Stimulated activated CD4-positive, alpha-beta T cell treated with anti-CD3 and anti-CD28 coated beads, Interleukin-1b, Interleukin-23, amount 100 ng/mL, for 1 hour (primary cell): ENCODE data around the gene PROSER3.
"Not testable (repeated sequence)": the region's sequence is repeated elsewhere in the genome, so short reads cannot be mapped to it uniquely, and the experiment has no call there.

Experiments used
- DNase-seq, 2 donors: peaks; one replicate each; pipeline ENCODE4 v3.0.0-alpha.2; 2020; ENCODE audit warnings: low read depth in 2 of 2

Gene PROSER3

DNA sequence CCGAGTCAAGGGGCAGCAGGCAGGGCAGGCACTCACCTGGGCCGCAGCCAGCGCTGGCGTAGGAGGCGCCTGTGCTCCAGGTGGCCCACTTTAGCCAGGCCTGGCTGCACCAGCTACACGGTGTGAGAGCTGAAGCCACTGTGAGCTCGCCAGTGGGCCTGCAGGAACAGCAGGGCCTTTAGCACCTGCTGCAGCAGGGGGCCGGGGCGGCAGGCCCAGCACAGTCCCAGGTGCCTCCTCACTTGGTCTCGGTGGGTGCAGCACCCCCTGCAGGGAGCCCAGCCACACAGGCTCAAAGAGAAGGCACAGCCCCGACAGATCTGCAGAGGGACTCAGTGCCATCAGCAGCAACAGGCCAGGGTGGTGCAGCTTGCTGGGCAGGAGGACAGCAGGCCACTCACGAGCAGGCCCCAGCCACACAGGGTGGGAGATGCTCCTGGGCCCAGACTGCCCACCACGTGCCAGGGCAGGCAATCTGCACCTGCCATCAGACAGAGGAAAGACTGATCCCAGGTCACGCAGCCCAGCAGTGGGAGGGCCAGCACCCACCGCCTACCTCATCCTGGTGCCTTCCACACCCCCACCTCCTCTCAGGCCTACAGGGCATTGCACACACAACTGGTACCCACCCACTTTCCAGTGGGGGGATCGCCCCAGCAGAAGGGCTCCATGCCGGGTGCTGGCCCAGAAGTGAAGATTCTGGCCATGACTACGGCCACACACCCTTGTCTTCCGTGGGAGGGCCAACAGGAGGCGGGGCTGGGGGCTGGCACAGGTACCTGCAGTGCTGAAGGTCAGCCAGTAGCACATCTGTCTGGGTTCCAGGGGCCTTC is 33.2 kb downstream of the PROSER3 start:
- DNase-seq, result no peak

GRCh38 chr19:35791814-35792279 is 33.9 kb downstream of the PROSER3 start:
- no peak for DNase-seq

GRCh38 chr19:35792312-35792711 is 34.3 kb downstream of the PROSER3 start:
- no peak for DNase-seq

GRCh38 chr19:35792888-35793287 is 34.9 kb downstream of the PROSER3 start:
- no peak for DNase-seq

DNA sequence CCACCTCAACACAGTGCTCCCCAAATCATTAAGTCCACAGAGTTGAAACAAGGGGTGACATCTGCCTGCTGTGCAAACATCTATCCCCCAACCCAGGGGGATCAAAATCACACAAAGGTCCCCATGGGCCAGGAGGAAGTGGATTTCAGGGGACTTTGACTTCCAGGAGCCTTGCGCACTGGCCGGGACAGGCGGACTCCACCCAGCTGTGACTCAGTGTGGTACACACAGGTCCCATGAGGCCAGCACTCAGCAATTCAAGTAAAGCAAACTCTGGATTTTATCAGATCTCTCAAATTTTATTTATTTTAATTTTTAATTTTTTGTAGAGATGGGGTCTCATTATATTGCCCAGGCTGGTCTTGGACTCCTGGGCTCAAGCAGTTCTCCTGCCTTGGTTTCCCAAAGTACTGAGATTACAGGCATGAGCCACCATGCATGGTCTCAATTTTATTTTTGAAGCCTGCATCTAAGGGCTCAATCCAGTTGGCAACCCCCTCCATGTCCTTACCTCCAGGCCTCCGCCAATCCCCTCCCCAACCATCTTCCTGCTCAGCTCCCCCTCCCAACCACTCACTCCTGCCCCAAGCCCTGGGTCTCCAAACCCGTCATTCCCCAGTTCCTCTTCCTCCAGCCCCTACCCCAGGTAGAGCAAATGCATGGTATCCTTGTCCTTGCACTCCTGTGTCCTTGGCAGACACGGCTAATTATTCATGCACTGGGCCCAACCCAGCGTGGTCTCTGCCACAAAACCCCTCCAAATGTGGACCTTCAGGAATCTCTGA is 35.6 kb downstream of the PROSER3 start:
- DNase-seq, result no peak

DNA sequence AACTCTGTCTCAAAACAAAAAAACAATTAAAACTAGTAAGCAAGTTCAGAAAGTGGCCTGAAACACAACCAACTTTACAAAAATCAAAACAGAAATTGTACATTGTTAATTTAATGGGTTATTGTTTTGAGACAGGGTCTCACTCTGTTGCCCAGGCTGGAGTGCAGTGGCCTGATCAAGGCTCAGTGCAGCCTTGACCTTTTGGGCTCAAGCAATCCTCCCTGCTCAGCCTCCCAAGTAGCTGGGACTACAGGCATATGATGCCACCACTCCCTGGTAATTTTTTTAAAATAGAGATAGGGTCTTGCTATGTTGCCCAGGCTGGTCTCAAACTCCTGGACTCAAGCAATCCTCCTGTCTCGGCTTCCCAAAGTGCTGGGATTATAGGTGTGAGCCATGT is 37.6 kb downstream of the PROSER3 start:
- not testable (repeated sequence) for DNase-seq

DNA sequence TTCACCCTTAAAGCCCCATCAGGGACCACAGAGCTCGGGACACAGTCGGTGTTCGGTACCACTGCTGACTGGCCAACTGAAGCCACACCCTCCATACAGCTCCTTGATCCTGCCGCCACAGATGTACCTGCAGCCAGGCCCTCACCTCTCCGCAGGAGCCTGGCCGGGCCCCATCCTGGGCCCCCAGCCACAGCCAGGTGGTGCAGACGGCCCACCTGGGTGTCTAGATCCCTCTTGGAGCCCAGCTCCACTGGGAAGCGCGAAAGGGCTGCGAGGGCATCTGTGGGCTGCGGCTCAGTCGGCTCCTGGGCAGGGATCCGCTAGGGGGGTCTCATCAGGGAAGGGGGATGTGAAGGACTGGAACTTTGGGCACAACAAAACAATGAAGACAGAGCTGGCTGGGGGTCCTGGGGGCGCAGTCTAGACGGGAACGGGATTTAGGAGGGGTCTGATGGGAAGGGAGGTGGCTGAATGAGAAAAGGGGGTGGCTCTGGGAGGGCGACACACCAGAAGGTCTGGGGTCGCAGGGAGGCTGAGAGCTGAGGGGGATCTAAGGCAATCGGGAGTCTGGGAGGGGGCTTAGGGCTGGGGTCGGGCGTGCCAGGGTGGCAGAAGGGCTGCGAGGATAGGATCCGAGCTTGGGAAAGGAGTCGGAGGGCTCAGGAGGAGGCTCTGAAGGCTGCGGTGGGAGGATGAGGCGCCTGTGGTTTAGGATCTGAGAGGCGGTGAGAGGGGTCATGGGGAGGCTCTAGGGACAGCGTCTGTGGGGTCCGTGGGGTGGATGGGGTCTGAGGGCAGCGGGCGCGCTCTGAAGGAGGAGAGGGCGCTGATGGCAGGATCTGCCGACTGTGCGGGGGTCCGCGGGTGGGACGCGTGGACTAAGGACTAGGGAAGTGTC is 38.9 kb downstream of the PROSER3 start:
- no peak for DNase-seq

DNA sequence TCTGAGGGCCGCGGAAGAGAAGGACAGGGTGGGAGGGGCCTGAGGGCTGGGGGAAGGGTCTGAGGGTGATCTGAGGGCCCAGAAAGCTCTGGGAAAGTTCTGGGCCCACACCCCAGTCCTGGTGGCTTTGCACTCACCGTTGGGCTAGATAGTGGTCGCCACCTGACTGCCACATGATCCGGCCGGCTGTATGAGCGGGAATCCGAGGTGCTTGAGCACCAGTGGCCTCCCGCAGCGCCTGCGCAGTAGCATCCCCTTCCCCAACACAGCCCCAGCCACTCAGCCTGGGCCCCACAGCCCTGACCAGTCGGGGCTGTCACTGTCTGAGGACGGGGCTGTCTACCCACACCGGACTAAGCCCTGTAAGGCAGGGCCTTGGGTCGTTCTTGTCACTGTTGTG is 39.7 kb downstream of the PROSER3 start:
- DNase-seq, result no peak

- DNase-seq, result no peak
Measured at GRCh38 chr19:35801828-35802227, 43.9 kb downstream of the PROSER3 start.

GRCh38 chr19:35805526-35806102 is 47.6 kb downstream of the PROSER3 start:
- DNase-seq, result no peak

- DNase-seq, result no peak
Measured at GRCh38 chr19:35806597-35806996, 48.6 kb downstream of the PROSER3 start.

DNA sequence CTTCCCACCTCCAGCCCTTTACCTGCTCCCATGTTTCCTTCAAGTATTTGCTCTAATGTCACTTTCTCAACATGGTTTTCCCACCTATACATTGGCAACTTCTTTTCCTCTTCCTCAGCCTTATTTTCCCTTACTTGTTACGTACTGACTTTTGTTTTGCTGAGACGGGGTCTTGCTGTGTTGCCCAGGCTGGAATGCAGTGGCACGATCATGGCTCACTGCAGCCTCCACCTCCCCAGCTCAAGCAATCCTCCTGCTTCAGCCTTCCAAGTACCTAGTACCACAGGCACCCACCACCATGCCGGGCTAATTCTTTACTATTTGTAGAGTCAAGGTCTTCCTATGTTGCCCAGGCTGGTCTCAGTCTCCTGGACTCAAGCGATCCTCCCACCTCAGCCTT is 49.7 kb downstream of the PROSER3 start:
- DNase-seq, result no peak

GRCh38 chr19:35811317-35812219 is 53.6 kb downstream of the PROSER3 start:
- no peak for DNase-seq

DNA sequence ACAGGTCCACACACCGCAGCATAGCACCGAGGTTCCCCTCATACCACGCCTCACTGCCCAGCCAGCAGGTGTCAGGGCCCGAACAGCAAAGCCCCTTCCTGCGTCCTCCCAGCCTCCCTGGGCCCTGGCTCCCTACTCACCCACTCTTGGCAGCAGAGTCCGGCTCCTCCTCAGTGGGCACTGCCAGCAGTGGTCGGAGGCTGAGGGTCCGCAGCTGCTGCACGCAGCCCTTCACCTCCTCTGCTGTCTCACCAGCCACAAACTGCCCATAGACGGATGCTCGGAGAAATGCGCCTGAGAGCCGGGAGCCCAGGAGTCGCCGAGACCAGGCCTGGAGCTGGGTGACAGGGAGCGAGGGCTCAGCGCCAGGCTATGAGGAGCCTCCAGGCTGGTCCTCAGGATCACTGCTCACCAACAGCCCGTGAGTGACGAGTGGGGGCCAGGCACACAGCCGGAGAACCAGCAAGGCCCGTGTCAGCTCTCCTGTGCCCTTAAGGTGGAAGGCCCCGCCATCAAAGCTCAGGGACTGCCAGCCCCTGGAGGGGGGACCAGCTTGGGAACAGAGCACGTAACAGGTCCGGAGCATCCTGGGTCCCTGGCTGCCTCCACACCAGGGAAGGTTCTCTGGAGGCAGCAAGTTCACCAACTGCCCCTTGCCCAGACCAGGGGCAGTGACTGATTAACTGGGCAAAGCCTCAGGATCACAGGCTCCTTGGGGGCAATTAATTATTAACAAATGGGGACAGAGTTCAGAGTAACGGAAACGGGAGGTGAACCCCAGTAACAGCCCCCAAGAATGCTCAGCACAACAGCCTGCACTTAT is 54.5 kb downstream of the PROSER3 start, which contains the start of gene PRODH2:
TSS of gene PRODH2 (minus strand) at position 626 of the 823 bp plus-strand sequence. CDS start at position 586, 40 bp downstream.
- no peak for DNase-seq

DNA sequence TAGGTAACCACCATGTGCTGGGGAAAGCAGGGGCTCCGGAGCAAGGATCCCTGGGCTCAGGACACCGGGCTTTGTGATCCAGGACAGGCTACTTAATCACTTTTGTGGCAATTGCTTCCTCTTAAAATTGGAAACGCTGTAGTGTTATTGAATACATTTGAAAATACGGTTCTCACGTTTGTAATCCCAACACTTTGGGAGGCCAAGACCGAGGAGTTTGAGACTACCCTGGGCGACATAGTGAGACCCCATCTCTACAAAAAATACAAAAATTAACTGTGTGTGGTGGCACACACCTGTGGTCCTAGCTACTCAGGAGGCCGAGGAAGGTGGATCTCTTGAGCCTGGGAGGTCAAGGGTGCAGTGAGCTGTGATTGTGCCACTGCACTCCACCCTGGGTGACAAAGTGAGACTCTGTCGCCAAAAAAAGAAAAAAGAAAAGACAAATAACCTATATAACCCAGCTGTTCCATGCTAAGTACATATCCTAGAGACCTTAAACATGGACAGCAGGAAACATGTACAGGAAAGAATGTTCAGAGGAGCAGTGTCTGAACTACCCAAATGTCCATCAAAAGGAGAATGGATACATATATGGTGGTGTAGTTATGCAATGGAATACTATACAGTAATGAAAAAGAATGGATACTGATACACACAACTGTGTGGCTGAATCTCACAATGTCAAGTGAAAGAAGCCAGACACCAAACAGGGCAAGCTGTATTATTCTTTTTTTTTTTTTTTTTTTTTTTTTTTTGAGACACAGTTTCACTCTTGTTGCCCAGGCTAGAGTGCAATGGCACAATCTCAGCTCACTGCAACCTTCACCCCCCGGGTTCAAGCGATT is 55.3 kb downstream of the PROSER3 start:
- DNase-seq, result no peak

- no peak for DNase-seq
Measured at GRCh38 chr19:35816262-35816661, 58.3 kb downstream of the PROSER3 start.

DNA sequence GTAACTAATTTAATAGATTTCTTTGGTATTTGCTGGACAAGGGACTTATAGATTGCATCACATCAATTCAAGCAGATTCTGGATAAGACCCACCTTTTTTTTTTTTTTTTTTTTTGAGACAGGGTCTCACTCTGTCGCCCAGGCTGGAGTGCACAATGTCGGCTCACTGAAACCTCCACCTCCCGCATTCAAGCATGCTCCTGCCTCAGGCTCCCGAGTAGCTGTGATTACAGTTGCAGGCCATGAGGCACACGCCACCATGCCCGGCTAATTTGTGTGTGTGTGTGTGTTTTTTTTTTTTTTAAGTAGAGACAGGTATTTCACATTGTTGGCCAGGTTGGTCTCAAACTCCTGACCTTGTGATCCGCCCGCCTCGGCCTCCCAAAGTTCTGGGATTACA is 58.9 kb downstream of the PROSER3 start:
- no peak for DNase-seq

DNA sequence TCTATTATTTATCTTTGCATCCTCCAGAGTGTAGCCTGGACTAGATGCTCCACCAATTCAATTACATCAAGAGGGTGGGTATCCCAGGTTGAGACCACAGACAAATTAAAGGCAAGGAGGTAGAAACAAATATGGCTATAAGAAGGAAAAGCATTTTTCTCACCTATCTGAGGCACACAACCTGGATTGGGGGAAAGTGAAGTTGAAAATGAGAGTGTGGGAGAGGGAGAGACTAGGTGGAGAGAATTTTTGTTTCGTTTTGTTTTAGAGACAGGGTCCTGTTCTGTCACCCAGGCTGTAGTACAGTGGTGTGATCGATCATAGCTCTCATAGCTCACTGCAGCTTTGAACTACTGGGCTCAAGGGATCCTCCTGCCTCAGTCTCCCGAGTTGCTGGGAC is 60.5 kb downstream of the PROSER3 start:
- DNase-seq, result no peak
